ENCODE data around the gene GAA.
A peak's percentile ranks its signal among the peaks of the same experiment; 100 is the strongest.

The GAA gene

GRCh38 chr17:80101011-80101945, at the start of gene GAA:
GAA (plus strand) TSS chr17:80101581; CDS start chr17:80104587, 3,006 bp downstream.
- peak; percentile 86 for DNase-seq (ENCODE audit: low read depth, low spot score)

- no peak for DNase-seq (ENCODE audit: low read depth, low spot score)
Observed at GRCh38 chr17:80051681-80052080, 49.7 kb upstream of the GAA start.

- DNase-seq (ENCODE audit: low read depth, low spot score) = no peak
Observed at GRCh38 chr17:80053102-80053501, 48.3 kb upstream of the GAA start.

- no peak for DNase-seq (ENCODE audit: low read depth, low spot score)
Observed at GRCh38 chr17:80055597-80055996, 45.8 kb upstream of the GAA start.

GRCh38 chr17:80058311-80058955, 42.9 kb upstream of the GAA start:
- DNase-seq (ENCODE audit: low read depth, low spot score) = no peak

- DNase-seq (ENCODE audit: low read depth, low spot score) = no peak
Observed at GRCh38 chr17:80060644-80061043, 40.7 kb upstream of the GAA start.

GRCh38 chr17:80061421-80061820, 40.0 kb upstream of the GAA start:
- DNase-seq (ENCODE audit: low read depth, low spot score) = no peak

- DNase-seq (ENCODE audit: low read depth, low spot score) = peak; percentile 43
Observed at GRCh38 chr17:80063830-80064585, 37.4 kb upstream of the GAA start.

GRCh38 chr17:80064696-80065095, 36.7 kb upstream of the GAA start:
- DNase-seq (ENCODE audit: low read depth, low spot score) = no peak

- peak; percentile 49 for DNase-seq (ENCODE audit: low read depth, low spot score)
Observed at GRCh38 chr17:80065478-80066170, 35.8 kb upstream of the GAA start.

- DNase-seq (ENCODE audit: low read depth, low spot score) = peak; percentile 30
Observed at GRCh38 chr17:80067393-80067986, 33.9 kb upstream of the GAA start.

- no peak for DNase-seq (ENCODE audit: low read depth, low spot score)
Observed at GRCh38 chr17:80068301-80069222, 32.8 kb upstream of the GAA start.

GRCh38 chr17:80070375-80071115, 30.8 kb upstream of the GAA start:
- no peak for DNase-seq (ENCODE audit: low read depth, low spot score)

GRCh38 chr17:80071116-80071841, 30.1 kb upstream of the GAA start:
- DNase-seq (ENCODE audit: low read depth, low spot score) = no peak

- no peak for DNase-seq (ENCODE audit: low read depth, low spot score)
Observed at GRCh38 chr17:80072410-80072809, 29.0 kb upstream of the GAA start.

- no peak for DNase-seq (ENCODE audit: low read depth, low spot score)
Observed at GRCh38 chr17:80080081-80080480, 21.3 kb upstream of the GAA start.

GRCh38 chr17:80081596-80081995, 19.8 kb upstream of the GAA start:
- no peak for DNase-seq (ENCODE audit: low read depth, low spot score)

GRCh38 chr17:80082403-80083135, 18.8 kb upstream of the GAA start:
- DNase-seq (ENCODE audit: low read depth, low spot score) = peak; percentile 83

Data from ELF-1 (cell line).